Ectodermal cell (in vitro differentiated cells): ENCODE measurements around the gene POLR1C.

Experiments used
- H3K27ac ChIP-seq: 2 replicates; pipeline ENCODE4 v1.7.0; 2013; ENCODE audit warnings: mild to moderate bottlenecking, low read depth, low read length; ENCODE audit not compliant: insufficient read depth, poor library complexity, severe bottlenecking
- H3K27me3 ChIP-seq: 2 replicates; pipeline ENCODE4 v1.7.0; 2013; ENCODE audit warnings: mild to moderate bottlenecking, low read length; ENCODE audit not compliant: insufficient read depth, control insufficient read depth, poor library complexity, severe bottlenecking
- H3K36me3 ChIP-seq: one replicate; pipeline ENCODE4 v1.7.0; 2013; ENCODE audit warnings: low read length; ENCODE audit not compliant: control insufficient read depth, insufficient read depth
- H3K4me1 ChIP-seq: one replicate; pipeline ENCODE4 v1.7.0; 2013; ENCODE audit warnings: low read length; ENCODE audit not compliant: control insufficient read depth, insufficient read depth
- H3K4me3 ChIP-seq: 2 replicates; pipeline ENCODE4 v1.7.0; 2013; ENCODE audit warnings: low read depth, low read length, control low read depth; ENCODE audit not compliant: insufficient read depth
- H3K9me3 ChIP-seq: 2 replicates; pipeline ENCODE4 v1.7.0; 2013; ENCODE audit warnings: mild to moderate bottlenecking, low read length, moderate library complexity; ENCODE audit not compliant: control insufficient read depth
- WGBS, 2 experiments: methylation state at CpG; one replicate each; pipeline ENCODE4 v1.1.7; 2013; ENCODE audit warnings: missing lambda C conversion rate in 2 of 2; 5-methylcytosine and 5-hydroxymethylcytosine counted together

The POLR1C gene

GRCh38 chr6:43476746-43477145 is 40.1 kb upstream of the POLR1C start:
- no peak overlapping the region for H3K27ac ChIP-seq
- no peaks in the 10 kb centered on the region for H3K36me3 ChIP-seq
- no peaks in the 10 kb centered on the region for H3K27me3 ChIP-seq
- H3K4me3 ChIP-seq = peak overlapping the region; percentile 70
- no peaks in the 10 kb centered on the region for H3K9me3 ChIP-seq
- WGBS, 2 experiments = 75 to 77% methylated on average over 2 of the region's 2 CpGs
- peaks cover 11% of the 10 kb centered on the region for H3K4me1 ChIP-seq

GRCh38 chr6:43477235-43478007 is 39.5 kb upstream of the POLR1C start, which contains the start of gene TJAP1:
TSS of gene TJAP1 (plus strand) at chr6:43477570. CDS start at chr6:43499002, 21,432 bp downstream.
- no peaks in the 10 kb centered on the region for H3K9me3 ChIP-seq
- H3K4me1 ChIP-seq = peaks cover 11% of the 10 kb centered on the region
- no peaks in the 10 kb centered on the region for H3K36me3 ChIP-seq
- peak within 1 kb of the TSS; percentile 73 for H3K27ac ChIP-seq
- peak within 1 kb of the TSS; percentile 70 for H3K4me3 ChIP-seq
- no peaks in the 10 kb centered on the region for H3K27me3 ChIP-seq
- WGBS, 2 experiments = 3 to 4% methylated on average over 34 of the region's 34 CpGs

- WGBS, 2 experiments = 51 to 60% methylated on average over 3 of the region's 3 CpGs
- no peak overlapping the region for H3K27ac ChIP-seq
- H3K36me3 ChIP-seq = no peaks in the 10 kb centered on the region
Observed at GRCh38 chr6:43478008-43478372, 38.9 kb upstream of the POLR1C start.

GRCh38 chr6:43481075-43481474 is 35.8 kb upstream of the POLR1C start:
- Histone ChIP-seq H3K27ac (no peak overlapping the region), H3K4me3 (no peak overlapping the region), H3K9me3 (no peaks in the 10 kb centered on the region), H3K4me1 (peaks cover 11% of the 10 kb centered on the region), H3K36me3 (no peaks in the 10 kb centered on the region), H3K27me3 (no peaks in the 10 kb centered on the region)
- 80 to 94% methylated on average over 1 of the region's 2 CpGs for WGBS, 2 experiments

More at GRCh38 chr6:43478008-43478372, 38.9 kb upstream of the POLR1C start:
- Histone ChIP-seq H3K4me1 (peaks cover 11% of the 10 kb centered on the region), H3K9me3 (no peaks in the 10 kb centered on the region), H3K27me3 (no peaks in the 10 kb centered on the region), H3K4me3 (peak overlapping the region; percentile 70)

GRCh38 chr6:43481591-43482236 is 35.2 kb upstream of the POLR1C start:
- no peak overlapping the region for H3K27ac ChIP-seq
- peaks cover 11% of the 10 kb centered on the region for H3K4me1 ChIP-seq
- H3K27me3 ChIP-seq = no peaks in the 10 kb centered on the region
- H3K36me3 ChIP-seq = no peaks in the 10 kb centered on the region
- no peaks in the 10 kb centered on the region for H3K9me3 ChIP-seq
- H3K4me3 ChIP-seq = no peak overlapping the region
- WGBS, 2 experiments = 90 to 91% methylated on average over 11 of the region's 11 CpGs

- H3K36me3 ChIP-seq = no peaks in the 10 kb centered on the region
- H3K9me3 ChIP-seq = no peaks in the 10 kb centered on the region
- peak overlapping the region; percentile 68 for H3K27ac ChIP-seq
- 88 to 93% methylated on average over 4 of the region's 4 CpGs for WGBS, 2 experiments
- H3K27me3 ChIP-seq = no peaks in the 10 kb centered on the region
- H3K4me1 ChIP-seq = peaks cover 20% of the 10 kb centered on the region
- H3K4me3 ChIP-seq = no peak overlapping the region
Observed at GRCh38 chr6:43488667-43489276, 28.1 kb upstream of the POLR1C start.

GRCh38 chr6:43489277-43490072 is 27.4 kb upstream of the POLR1C start:
- Histone ChIP-seq H3K36me3 (no peaks in the 10 kb centered on the region), H3K27me3 (no peaks in the 10 kb centered on the region), H3K4me3 (no peak overlapping the region), H3K27ac (peak overlapping the region; percentile 68), H3K4me1 (peaks cover 20% of the 10 kb centered on the region), H3K9me3 (no peaks in the 10 kb centered on the region)
- WGBS, 2 experiments = 82 to 84% methylated on average over 12 of the region's 12 CpGs

- Histone ChIP-seq H3K4me3 (no peak overlapping the region), H3K9me3 (no peaks in the 10 kb centered on the region), H3K36me3 (no peaks in the 10 kb centered on the region), H3K4me1 (peaks cover 23% of the 10 kb centered on the region), H3K27ac (no peak overlapping the region), H3K27me3 (no peaks in the 10 kb centered on the region)
- 96 to 97% methylated on average over 6 of the region's 6 CpGs for WGBS, 2 experiments
Observed at GRCh38 chr6:43490523-43490939, 26.4 kb upstream of the POLR1C start.

GRCh38 chr6:43491750-43492661 is 24.9 kb upstream of the POLR1C start:
- Histone ChIP-seq H3K9me3 (no peaks in the 10 kb centered on the region), H3K36me3 (no peaks in the 10 kb centered on the region), H3K27me3 (no peaks in the 10 kb centered on the region), H3K4me1 (peaks cover 31% of the 10 kb centered on the region), H3K4me3 (no peak overlapping the region), H3K27ac (no peak overlapping the region)
- WGBS, 2 experiments = 92 to 94% methylated on average over 10 of the region's 10 CpGs
